Neural cell (in vitro differentiated cells): ENCODE data around the gene CD6.

ENCODE experiments used
- SMC3 ChIP-seq: fragments of 450-650 bp; conservative IDR thresholded peaks from 2 replicates; pipeline ENCODE4 v1.6.1; 2014; ENCODE audit warnings: antibody characterized with exemption, mild to moderate bottlenecking, moderate library complexity; ENCODE audit not compliant: poor library complexity
- TF ChIP-seq, protein P1 (sequence below): fragments of 450-650 bp; IDR thresholded peaks from 2 replicates; pipeline ENCODE4 v1.5.1; 2014; ENCODE audit warnings: antibody characterized with exemption, mild to moderate bottlenecking, moderate library complexity; ENCODE audit not compliant: poor library complexity, severe bottlenecking

GRCh38 chr11:60974726-60975125, 3.2 kb downstream of the CD6 start:
- TF ChIP-seq, protein P1, sequence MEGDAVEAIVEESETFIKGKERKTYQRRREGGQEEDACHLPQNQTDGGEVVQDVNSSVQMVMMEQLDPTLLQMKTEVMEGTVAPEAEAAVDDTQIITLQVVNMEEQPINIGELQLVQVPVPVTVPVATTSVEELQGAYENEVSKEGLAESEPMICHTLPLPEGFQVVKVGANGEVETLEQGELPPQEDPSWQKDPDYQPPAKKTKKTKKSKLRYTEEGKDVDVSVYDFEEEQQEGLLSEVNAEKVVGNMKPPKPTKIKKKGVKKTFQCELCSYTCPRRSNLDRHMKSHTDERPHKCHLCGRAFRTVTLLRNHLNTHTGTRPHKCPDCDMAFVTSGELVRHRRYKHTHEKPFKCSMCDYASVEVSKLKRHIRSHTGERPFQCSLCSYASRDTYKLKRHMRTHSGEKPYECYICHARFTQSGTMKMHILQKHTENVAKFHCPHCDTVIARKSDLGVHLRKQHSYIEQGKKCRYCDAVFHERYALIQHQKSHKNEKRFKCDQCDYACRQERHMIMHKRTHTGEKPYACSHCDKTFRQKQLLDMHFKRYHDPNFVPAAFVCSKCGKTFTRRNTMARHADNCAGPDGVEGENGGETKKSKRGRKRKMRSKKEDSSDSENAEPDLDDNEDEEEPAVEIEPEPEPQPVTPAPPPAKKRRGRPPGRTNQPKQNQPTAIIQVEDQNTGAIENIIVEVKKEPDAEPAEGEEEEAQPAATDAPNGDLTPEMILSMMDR: no peak
- TF ChIP-seq SMC3: no peak
